G401 (cell line): ENCODE measurements around the gene ERAL1. TPM values are rescaled to one million over a fixed set of nuclear protein-coding genes. Genes with fewer than 3 reads are reported as not detected.
"Not testable (repeated sequence)": the region's sequence is repeated elsewhere in the genome, so short reads cannot be mapped to it uniquely, and the experiment has no call there.

Experiments
- DNase-seq: peaks from one replicate; pipeline ENCODE4 v3.0.0-alpha.2; 2015; ENCODE audit warnings: low spot score
- in situ Hi-C: cut with HindIII; loops from 2 replicates; pipeline ENCODE4 v1.10.0; 2016; ENCODE audit warnings: low sequenced_read_pairs, mixed read lengths
- total RNA-seq: library from RNA; depleted of rRNA; stranded (reverse); fragments of >200 nt; shearing (Covaris generic); gene quantifications from 2 replicates; pipeline ENCODE4 v1.2.3, GENCODE V29; 2014

Gene ERAL1
- total RNA-seq, 1 experiment from 2014 or later: 96.8 TPM

- in situ Hi-C loops: no loop called here
- DNase-seq: peak; percentile 13
These were observed 41.1 kb downstream of the ERAL1 start for GRCh38 chr17:28895794-28896447.

- in situ Hi-C loops: no loop called here
- no peak for DNase-seq
These were observed 41.7 kb downstream of the ERAL1 start for GRCh38 chr17:28896491-28896883.

- DNase-seq: peak; percentile 69
- in situ Hi-C loops: no loop called here
These were observed 42.3 kb downstream of the ERAL1 start, which contains the start of gene FLOT2 for GRCh38 chr17:28896884-28897768. TSS of gene FLOT2 (minus strand) at chr17:28897733. CDS start at chr17:28897574, 159 bp downstream.

- DNase-seq: no peak
- in situ Hi-C loops: no loop called here
These were observed 43.1 kb downstream of the ERAL1 start for GRCh38 chr17:28897769-28898526.

GRCh38 chr17:28898527-28898955 is 43.7 kb downstream of the ERAL1 start:
- in situ Hi-C loops: no loop called here

GRCh38 chr17:28899212-28899815 is 44.5 kb downstream of the ERAL1 start:
- in situ Hi-C loops: no loop called here
- DNase-seq: no peak

More at GRCh38 chr17:28898527-28898955, 43.7 kb downstream of the ERAL1 start:
- no peak for DNase-seq

- peak; percentile 79 for DNase-seq
- in situ Hi-C loops: no loop called here
These were observed 46.3 kb downstream of the ERAL1 start for GRCh38 chr17:28900986-28901726.

GRCh38 chr17:28901866-28902818 is 47.3 kb downstream of the ERAL1 start:
- in situ Hi-C loops: no loop called here

GRCh38 chr17:28902819-28903545 is 48.2 kb downstream of the ERAL1 start, which contains the start of gene DHRS13:
TSS of gene DHRS13 (minus strand) at chr17:28903079. CDS start at chr17:28902944, 135 bp downstream.
- peak; percentile 90 for DNase-seq
- in situ Hi-C loops: no loop called here

More at GRCh38 chr17:28901866-28902818, 47.3 kb downstream of the ERAL1 start:
- peak; percentile 47 for DNase-seq

GRCh38 chr17:28903546-28903841 is 48.7 kb downstream of the ERAL1 start:
- DNase-seq, in situ Hi-C loops: not testable (repeated sequence)

- in situ Hi-C loops: no loop called here
These were observed 50.0 kb downstream of the ERAL1 start for GRCh38 chr17:28904800-28905199.

GRCh38 chr17:28906276-28906675 is 51.5 kb downstream of the ERAL1 start:
- in situ Hi-C loops: no loop called here
- no peak for DNase-seq

More at GRCh38 chr17:28904800-28905199, 50.0 kb downstream of the ERAL1 start:
- DNase-seq: no peak

GRCh38 chr17:28906706-28907438 is 52.1 kb downstream of the ERAL1 start:
- in situ Hi-C loops: no loop called here

GRCh38 chr17:28907709-28908475 is 53.1 kb downstream of the ERAL1 start:
- in situ Hi-C loops: no loop called here
- DNase-seq: no peak

More at GRCh38 chr17:28906706-28907438, 52.1 kb downstream of the ERAL1 start:
- no peak for DNase-seq

GRCh38 chr17:28908640-28909167 is 53.9 kb downstream of the ERAL1 start:
- DNase-seq: no peak
- in situ Hi-C loops: no loop called here
